Keratinocyte (primary cell): ENCODE data around the gene SLC13A3. TPM values are rescaled to one million over a fixed set of nuclear protein-coding genes. Genes with fewer than 3 reads are reported as not detected.

ENCODE experiments used
- DNase-seq: peaks from one replicate; pipeline ENCODE4 v3.0.0-alpha.2; 2011; ENCODE audit warnings: low read depth, missing footprints, low spot score
- FAIRE-seq: peaks from 2 replicates; lab custom pipeline; 2011; peaks lifted over from hg19 to GRCh38; lab: Jason Lieb, UNC
- H2AFZ ChIP-seq: 2 replicates; pipeline ENCODE4 v1.6.0; 2012; ENCODE audit warnings: low read length, control low read depth, inconsistent platforms; ENCODE audit not compliant: control insufficient read depth
- H3K27ac ChIP-seq: 2 replicates; pipeline ENCODE4 v1.5.1; 2011; ENCODE audit warnings: low read length; ENCODE audit not compliant: control insufficient read depth, insufficient read depth
- H3K27me3 ChIP-seq: 3 replicates; pipeline ENCODE4 v1.6.0; 2011; ENCODE audit warnings: low read length; ENCODE audit not compliant: control insufficient read depth, insufficient read depth; ENCODE audit errors: extremely low read depth
- H3K36me3 ChIP-seq, 2 experiments: 2 replicates in 1 of 2; 3 replicates in 1 of 2; pipeline ENCODE4 v1.5.1; 2011; ENCODE audit warnings: low read length in 2 of 2, mild to moderate bottlenecking in 1 of 2; ENCODE audit not compliant: control insufficient read depth in 2 of 2, insufficient read depth in 2 of 2; ENCODE audit errors: extremely low read depth in 1 of 2
- H3K4me1 ChIP-seq: 3 replicates; pipeline ENCODE4 v1.5.1; 2011; ENCODE audit warnings: low read length; ENCODE audit not compliant: control insufficient read depth, insufficient read depth; ENCODE audit errors: extremely low read depth
- H3K4me2 ChIP-seq: 3 replicates; pipeline ENCODE4 v1.6.0; 2011; ENCODE audit warnings: low read depth, low read length; ENCODE audit not compliant: control insufficient read depth, insufficient read depth; ENCODE audit errors: extremely low read depth
- H3K4me3 ChIP-seq, 3 experiments: fragments of 200-600 bp in 1 of 3; sonication (generic) in 1 of 3; 2 replicates in 2 of 3; 3 replicates in 1 of 3; pipeline ENCODE4 v1.5.1; 2011 to 2016; ENCODE audit warnings: low read length in 3 of 3, mild to moderate bottlenecking in 3 of 3, control low read depth in 2 of 3, inconsistent platforms in 1 of 3, low read depth in 1 of 3, mixed read lengths in 1 of 3, mixed run types in 1 of 3, moderate library complexity in 1 of 3; ENCODE audit not compliant: control insufficient read depth in 2 of 3, insufficient read depth in 2 of 3; ENCODE audit errors: extremely low read depth in 1 of 3
- H3K79me2 ChIP-seq: 2 replicates; pipeline ENCODE4 v1.6.0; 2012; ENCODE audit warnings: low read length; ENCODE audit not compliant: control insufficient read depth, insufficient read depth
- H3K9ac ChIP-seq: 3 replicates; pipeline ENCODE4 v1.6.0; 2011; ENCODE audit warnings: low read length; ENCODE audit not compliant: control insufficient read depth, insufficient read depth; ENCODE audit errors: extremely low read depth
- H3K9me1 ChIP-seq: 3 replicates; pipeline ENCODE4 v1.6.0; 2011; ENCODE audit warnings: low read length; ENCODE audit not compliant: control insufficient read depth, insufficient read depth; ENCODE audit errors: extremely low read depth
- H3K9me3 ChIP-seq: 2 replicates; pipeline ENCODE4 v1.5.1; 2012; ENCODE audit warnings: low read depth, low read length; ENCODE audit not compliant: control insufficient read depth
- H4K20me1 ChIP-seq: 3 replicates; pipeline ENCODE4 v1.6.0; 2011; ENCODE audit warnings: low read length; ENCODE audit not compliant: control insufficient read depth, insufficient read depth; ENCODE audit errors: extremely low read depth
- EZH2 ChIP-seq: IDR thresholded peaks from one replicate; pipeline ENCODE4 v1.6.1; 2012; ENCODE audit warnings: inconsistent platforms, mild to moderate bottlenecking, low read length, moderate library complexity
- dilution Hi-C: fragments of 300-500 bp; cut with MboI; formaldehyde crosslinking; loops from one replicate; pipeline ENCODE4 v1.7.0; 2020; ENCODE audit warnings: low sequenced_read_pairs; ENCODE audit not compliant: extremely low pct_ligation_motif_present
- polyA plus RNA-seq, 5 experiments: library from polyadenylated mRNA; depleted of rRNA in 3 of 5; stranded (reverse) in 3 of 5; stranded (forward) in 1 of 5; unstranded in 1 of 5; fragments of >200 nt; gene quantifications; 1 replicate in 1 of 5; 2 replicates in 3 of 5; 3 replicates in 1 of 5; pipeline versions ENCODE4 v1.2.1 to v1.2.3, GENCODE V29; 2011 to 2012; ENCODE audit warnings: missing spikeins in 2 of 5, low read depth in 1 of 5, low replicate concordance in 1 of 5
- TF ChIP-seq, protein P1 (sequence below), 3 experiments: IDR thresholded peaks in 1 of 3; conservative IDR thresholded peaks in 1 of 3; optimal IDR thresholded peaks in 1 of 3; 2 replicates in 2 of 3; 3 replicates in 1 of 3; pipeline versions ENCODE3 to v1.5.1; 2011; ENCODE audit warnings: low read length in 3 of 3, mild to moderate bottlenecking in 3 of 3, moderate library complexity in 2 of 3, control low read depth in 1 of 3, inconsistent platforms in 1 of 3; ENCODE audit not compliant: insufficient read depth in 2 of 3; ENCODE audit errors: extremely low read depth in 1 of 3

The SLC13A3 gene
- polyA plus RNA-seq, 1 donor (not counting 4 experiments of a cell fraction or from before 2014, with no cell fraction given): 4.5 TPM

DNA sequence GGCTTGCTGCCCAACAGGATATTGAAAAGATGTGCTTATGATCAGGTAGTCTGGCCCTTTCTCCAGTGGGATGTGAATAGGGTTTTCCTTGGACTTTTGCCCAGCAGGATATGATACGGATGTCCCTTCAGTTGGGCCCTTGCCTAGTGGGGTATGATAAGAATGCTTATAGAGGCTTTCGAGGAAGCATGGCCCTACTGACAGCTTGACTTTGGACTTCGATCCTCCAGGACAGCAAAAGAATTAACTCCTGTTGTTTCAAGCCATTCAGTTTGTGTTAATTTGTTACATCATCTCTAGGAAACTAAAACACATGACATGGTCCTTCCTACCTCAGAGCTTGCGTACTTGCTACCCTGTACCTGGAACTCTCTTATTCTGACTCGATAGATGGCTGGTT is 128.2 kb downstream of the SLC13A3 start:
- Histone ChIP-seq H3K27me3 (no peaks in the 10 kb centered on the region), H3K9ac (no peak overlapping the region), H3K4me2 (no peak overlapping the region), H3K9me3 (no peaks in the 10 kb centered on the region), H3K9me1 (no peaks in the 10 kb centered on the region), H3K4me3 (no peak overlapping the region), H3K27ac (no peak overlapping the region), H3K4me1 (no peaks in the 10 kb centered on the region), H2AFZ (no peak overlapping the region), H3K79me2 (no peaks in the 10 kb centered on the region), H3K36me3 (no peaks in the 10 kb centered on the region), H4K20me1 (no peaks in the 10 kb centered on the region)
- DNase-seq (no peak), FAIRE-seq (no peak)
- TF ChIP-seq EZH2: no peak
- TF ChIP-seq, protein P1, sequence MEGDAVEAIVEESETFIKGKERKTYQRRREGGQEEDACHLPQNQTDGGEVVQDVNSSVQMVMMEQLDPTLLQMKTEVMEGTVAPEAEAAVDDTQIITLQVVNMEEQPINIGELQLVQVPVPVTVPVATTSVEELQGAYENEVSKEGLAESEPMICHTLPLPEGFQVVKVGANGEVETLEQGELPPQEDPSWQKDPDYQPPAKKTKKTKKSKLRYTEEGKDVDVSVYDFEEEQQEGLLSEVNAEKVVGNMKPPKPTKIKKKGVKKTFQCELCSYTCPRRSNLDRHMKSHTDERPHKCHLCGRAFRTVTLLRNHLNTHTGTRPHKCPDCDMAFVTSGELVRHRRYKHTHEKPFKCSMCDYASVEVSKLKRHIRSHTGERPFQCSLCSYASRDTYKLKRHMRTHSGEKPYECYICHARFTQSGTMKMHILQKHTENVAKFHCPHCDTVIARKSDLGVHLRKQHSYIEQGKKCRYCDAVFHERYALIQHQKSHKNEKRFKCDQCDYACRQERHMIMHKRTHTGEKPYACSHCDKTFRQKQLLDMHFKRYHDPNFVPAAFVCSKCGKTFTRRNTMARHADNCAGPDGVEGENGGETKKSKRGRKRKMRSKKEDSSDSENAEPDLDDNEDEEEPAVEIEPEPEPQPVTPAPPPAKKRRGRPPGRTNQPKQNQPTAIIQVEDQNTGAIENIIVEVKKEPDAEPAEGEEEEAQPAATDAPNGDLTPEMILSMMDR (optimal IDR thresholded peaks at IDR 0.05 in 1 of 3, IDR thresholded peaks at IDR 0.05 in 1 of 3, conservative IDR thresholded peaks at IDR 0.05 in 1 of 3; ENCODE audit: extremely low read depth in 1 of 3, insufficient read depth in 2 of 3, low read length in 3 of 3): no peak
- dilution Hi-C loops: no loop called here

DNA sequence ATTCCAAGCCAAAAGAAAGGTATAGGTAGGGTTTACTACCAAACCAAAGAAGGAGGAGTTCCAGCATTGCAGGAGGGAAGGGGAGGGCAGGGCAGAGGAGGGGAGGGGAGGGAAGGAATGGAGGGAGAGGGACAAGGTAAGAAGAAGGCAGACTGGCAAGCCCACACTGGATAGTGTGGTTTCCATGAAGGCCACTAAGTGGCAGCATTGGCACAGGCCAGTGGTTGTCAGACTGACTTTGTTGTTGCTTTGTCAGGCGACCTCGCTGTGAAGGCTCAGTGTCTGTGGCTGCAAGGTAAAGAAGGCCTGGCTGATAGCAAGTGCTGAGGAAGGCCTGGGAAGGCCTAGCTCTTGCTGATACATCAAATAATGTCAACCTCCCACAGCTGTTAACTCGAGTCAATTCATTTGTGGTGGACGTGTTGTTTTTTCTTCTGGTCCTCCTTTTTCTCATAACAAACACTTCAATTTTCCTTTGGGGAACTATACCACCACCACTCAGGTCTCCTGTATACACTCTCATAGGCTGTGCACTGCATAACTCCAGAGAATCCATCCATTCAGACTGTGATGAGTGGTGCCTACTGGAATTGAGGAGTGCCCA is 130.2 kb downstream of the SLC13A3 start:
- no peaks in the 10 kb centered on the region for H3K4me1 ChIP-seq

More for the DNA sequence above, 130.2 kb downstream of the SLC13A3 start:
- dilution Hi-C loops: no loop called here
- Histone ChIP-seq H3K9me3 (no peaks in the 10 kb centered on the region), H3K79me2 (no peaks in the 10 kb centered on the region), H3K27me3 (no peaks in the 10 kb centered on the region), H3K36me3 (no peaks in the 10 kb centered on the region), H3K4me3 (no peak overlapping the region), H3K9ac (no peak overlapping the region), H2AFZ (no peak overlapping the region), H4K20me1 (no peaks in the 10 kb centered on the region), H3K4me2 (no peak overlapping the region), H3K9me1 (no peaks in the 10 kb centered on the region), H3K27ac (no peak overlapping the region)
- peak; percentile 21 for DNase-seq
- no peak for TF ChIP-seq EZH2
- TF ChIP-seq, protein P1 (optimal IDR thresholded peaks at IDR 0.05 in 1 of 3, IDR thresholded peaks at IDR 0.05 in 1 of 3, conservative IDR thresholded peaks at IDR 0.05 in 1 of 3; ENCODE audit: extremely low read depth in 1 of 3, insufficient read depth in 2 of 3, low read length in 3 of 3): peak; percentile 72 to 96 (median 95)
- peak; percentile 75 for FAIRE-seq
